EL (cell line): Measurements from ENCODE around the gene RPS19.

Source experiments
- DNase-seq: peaks from one replicate; pipeline ENCODE4 v3.0.0-alpha.2; 2016

The RPS19 gene

DNA sequence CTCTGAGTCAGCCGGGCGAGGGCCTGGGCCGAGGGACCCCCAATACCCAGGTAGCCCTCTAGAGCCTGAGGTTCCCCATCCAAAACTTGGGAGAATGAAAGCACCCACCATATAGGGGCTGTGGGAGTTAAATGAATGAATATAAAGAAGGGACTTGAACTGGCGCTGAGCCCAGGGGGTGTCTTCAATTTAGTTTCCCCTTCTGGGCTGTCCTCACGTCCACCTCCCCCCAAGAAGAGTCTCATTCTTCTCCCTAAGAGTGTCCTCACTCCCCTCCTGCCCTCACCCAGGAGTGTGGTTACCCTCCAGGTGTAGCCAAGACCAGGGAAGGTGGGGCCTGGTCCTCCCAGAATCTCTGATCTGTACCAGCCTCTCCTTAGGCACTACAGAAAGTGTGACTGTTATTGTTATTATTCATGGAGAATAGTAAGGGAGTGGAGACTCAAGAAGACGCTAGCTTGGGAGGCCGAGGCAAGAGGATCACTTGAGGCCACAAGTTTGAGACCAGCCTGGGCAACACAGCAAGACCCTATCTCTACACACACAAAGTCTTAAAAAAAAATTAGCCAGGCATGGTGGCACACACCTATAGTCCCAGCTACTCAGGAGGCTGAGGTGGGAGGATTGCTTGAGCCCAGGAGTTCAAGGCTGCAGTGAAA is 19.7 kb downstream of the RPS19 start:
- no peak for DNase-seq

- DNase-seq = no peak
Measured at GRCh38 chr19:41880329-41880708, 20.3 kb downstream of the RPS19 start.

- peak; percentile 49 for DNase-seq
Measured at GRCh38 chr19:41882568-41883462, 22.8 kb downstream of the RPS19 start, which contains the start of gene ARHGEF1. ARHGEF1 (plus strand) TSS chr19:41883184; CDS start chr19:41888083, 4,899 bp downstream.

GRCh38 chr19:41883463-41883820 is 23.4 kb downstream of the RPS19 start:
- DNase-seq = no peak

GRCh38 chr19:41883821-41884733 is 24.0 kb downstream of the RPS19 start:
- peak; percentile 97 for DNase-seq

DNA sequence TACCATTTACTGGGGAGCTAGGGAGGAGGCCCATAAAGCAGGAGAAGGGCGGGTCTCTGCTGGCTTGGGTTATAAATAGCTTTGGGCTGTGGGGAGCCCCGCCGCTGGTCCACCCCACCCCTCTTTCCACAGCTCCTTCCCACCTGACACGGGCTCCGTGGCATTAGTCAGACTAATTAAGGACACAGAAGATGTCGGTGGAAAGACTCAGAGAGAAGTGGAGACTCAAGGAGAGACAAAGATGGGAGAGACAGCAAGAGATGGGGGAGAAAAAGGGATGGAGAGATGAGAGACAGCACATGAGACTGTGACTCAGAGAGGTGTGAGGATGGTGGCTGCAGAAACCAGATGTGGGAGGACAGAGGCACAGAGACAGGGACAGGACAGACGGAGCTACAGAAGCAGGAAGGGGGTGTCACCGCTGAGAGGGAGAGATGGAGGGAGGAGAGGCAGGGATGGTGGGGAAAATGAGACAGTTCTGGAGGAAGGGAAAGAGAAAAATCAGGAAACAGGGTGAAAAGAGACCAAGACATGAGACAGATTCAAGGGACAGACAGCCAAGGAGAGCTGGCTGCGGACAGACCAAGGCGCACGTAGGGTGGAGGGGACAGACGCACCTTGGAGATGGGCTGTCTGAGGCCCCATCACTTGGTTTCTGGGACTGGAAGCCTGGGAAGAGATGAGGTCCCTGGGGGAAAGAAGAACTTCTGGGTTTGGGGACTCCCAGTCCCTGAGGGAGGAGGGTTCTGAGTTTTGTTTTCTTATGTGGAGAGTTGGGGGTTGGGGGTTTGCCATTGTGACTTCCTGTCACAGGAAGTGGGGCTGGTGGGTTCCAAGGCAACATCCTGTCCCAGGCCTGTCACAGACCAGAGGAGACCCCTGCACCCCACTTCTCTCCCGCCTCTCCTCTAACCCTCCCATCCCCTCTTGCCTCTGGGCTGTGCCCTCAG is 27.0 kb downstream of the RPS19 start:
- DNase-seq = no peak

GRCh38 chr19:41887711-41888382 is 27.8 kb downstream of the RPS19 start:
- DNase-seq = peak; percentile 91

GRCh38 chr19:41888926-41889325 is 28.9 kb downstream of the RPS19 start:
- DNase-seq = no peak

DNA sequence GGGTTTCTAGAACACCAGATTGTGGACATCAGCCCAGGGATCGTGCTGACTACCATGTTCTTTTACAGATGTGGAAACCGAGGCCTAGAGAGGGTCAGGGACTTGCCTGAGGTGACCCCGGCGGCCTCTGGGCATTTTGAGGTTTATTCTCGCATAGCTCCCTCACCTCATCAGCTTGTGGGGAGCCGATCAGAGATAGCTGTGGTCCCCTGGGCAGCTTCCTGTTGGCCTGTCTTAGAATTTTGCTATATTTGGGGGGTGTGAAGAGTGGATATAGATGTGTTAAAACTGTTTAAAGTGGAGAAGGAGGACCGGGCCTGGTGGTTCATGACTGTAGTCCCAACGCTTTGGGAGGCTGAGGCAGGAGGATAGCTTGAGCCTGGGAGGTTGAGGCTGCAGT is 29.8 kb downstream of the RPS19 start:
- no peak for DNase-seq

DNA sequence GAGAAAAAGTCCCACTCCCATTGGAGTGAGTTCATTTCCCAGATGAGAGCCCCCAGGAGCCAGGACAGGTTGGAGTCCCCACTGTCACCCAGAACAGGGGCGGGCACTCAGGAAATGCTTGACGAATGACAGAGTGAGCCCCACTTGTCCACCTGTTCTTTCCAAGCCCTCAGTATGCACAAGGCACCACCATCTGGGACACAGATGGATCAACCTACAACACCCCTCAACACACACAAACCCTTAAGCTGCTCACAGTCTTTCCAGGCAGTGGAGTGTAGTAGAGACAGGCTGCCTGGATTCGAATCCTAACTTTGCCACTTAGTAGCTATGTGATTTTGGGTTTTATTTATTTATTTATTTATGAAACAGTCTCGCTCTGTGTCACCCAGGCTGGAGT is 30.9 kb downstream of the RPS19 start:
- DNase-seq = no peak

DNA sequence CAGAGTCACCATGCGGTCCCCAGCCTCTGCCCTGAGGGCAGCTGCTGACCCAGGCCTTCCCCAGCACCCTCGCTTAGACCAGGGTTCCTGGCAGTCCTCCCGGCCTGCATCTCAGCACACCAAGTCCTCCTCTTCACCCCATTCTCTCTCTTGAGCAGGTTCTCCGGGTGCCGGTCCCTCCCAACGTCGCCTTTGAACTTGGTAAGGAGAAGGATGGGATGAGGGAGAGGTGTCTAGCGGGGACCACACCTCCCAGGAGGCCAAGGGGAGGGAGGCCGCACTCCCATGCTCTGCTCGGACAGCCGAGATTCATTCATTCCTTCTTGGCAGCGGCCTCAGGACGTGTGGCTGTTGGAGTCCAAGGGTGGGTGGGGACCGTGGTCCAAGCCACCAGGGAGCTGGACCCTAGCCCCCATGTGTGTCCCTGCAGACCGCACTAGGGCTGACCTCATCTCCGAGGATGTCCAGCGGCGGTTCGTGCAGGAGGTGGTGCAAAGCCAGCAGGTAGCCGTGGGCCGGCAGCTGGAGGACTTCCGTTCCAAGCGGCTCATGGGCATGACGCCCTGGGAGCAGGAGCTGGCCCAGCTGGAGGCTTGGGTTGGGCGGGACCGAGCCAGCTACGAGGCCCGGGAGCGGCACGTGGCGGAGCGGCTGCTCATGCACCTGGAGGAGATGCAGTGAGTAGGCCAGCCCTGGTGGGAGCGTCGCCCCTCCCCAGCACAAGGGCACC is 32.3 kb downstream of the RPS19 start:
- DNase-seq = no peak

GRCh38 chr19:41893899-41894298 is 33.8 kb downstream of the RPS19 start:
- DNase-seq = no peak

DNA sequence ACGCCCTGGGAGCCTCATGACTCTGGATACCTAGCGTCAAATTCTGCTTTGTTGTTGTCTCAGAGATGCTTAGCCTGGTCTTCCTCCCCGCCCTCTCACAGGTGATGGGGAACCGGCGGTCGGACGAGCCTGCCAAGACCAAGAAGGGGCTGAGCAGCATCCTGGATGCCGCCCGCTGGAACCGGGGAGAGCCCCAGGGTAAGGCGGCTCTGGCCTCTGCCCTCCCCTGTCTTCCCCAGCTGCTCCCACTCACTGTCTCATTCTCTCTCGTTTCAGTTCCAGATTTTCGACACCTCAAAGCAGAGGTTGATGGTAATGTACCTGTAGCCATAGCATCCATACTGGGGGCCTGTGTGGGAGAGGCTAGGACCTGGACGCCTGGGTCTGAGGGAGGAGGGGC is 34.3 kb downstream of the RPS19 start:
- DNase-seq = no peak

DNA sequence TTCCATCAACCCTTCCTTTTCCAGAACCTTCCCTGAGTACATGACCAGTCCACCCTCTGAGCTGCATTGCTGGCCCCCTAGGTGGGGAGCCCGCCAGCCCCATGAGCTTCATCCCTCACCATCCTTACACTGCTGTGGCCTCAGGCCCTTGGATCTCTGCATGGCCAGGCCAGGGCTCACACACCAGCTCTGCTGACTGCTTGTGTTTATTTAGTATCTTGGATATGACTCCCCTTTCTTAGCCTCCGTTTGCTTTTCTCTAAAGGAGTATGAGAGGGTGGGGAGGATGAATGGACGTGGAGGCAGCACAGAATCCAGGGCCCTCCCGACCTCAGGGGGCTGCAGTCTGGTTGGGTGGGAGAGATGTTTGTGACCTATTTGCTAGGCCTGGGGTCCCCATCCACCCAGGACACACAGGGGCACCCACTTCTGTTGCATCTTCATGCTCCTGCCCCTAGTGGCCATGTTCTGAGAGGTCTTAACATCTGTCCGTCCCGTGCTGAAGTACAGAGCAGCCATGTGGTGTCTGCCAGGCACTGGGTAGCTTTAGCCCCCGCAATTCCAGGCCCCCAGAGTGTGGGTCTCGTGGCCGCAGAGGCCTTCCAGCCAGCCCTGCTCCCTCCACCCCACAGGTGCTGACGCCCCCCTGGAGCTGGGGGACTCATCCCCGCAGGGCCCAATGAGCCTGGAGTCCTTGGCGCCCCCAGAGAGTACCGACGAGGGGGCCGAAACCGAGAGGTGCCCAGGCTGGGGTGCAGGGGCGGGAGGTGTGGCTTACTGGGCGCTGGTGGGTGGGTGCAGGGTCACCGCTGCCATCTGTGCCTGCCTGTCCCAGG is 35.9 kb downstream of the RPS19 start:
- no peak for DNase-seq

DNA sequence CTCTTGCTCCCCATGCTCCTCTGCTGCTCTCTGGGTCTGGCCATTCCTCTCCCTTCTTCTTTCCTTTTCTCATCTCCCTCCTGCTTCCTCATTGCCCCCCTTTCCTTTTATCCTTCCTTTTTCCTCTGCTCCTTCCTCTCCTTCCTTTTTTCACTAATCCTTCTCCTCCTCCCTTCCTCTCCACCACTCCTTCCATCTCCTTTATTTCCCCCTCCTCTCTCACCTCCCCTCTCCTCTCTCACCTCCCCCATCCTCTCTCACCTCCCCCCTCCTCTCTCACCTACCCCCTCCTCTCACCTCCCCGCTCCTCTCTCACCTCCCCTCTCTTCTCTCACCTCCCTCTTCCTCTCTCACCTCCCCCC is 36.5 kb downstream of the RPS19 start:
- DNase-seq = no peak

DNA sequence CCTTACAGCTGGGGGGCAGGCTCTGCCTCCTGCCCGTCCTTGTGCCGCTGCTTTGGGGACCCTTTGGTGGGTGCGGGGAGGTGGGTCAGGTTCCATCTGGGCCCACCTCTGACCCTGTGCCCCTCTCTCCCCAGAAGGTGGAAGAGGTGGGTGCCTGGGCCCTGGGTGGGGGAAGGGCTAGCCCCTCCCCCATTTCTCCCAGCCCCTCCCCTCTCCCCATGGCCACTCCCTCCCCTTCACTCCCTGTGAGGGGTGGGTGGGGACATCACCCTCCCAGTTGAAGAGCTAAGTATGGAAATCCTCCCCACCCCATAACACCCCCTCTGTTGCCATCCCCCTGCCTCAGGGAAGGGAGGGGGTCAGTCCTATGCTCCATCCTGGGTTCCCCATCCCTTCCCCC is 37.1 kb downstream of the RPS19 start:
- no peak for DNase-seq

GRCh38 chr19:41897820-41898219 is 37.8 kb downstream of the RPS19 start:
- DNase-seq = no peak

DNA sequence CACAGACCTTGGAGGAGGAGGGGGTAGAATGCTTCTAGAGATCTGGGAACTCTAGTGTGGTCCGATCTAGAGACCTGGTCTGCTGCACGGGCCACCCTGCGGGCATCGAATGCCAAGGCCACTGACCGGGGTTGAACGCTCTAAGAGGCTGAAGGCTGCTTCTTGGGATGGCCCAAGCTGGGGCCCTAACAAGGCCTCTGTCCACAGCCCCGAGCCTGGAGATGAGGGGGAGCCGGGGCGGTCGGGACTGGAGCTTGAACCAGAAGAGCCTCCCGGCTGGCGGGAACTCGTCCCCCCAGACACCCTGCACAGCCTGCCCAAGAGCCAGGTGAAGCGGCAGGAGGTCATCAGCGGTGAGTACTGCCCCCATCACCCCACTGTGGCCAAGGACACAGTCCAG is 38.2 kb downstream of the RPS19 start:
- DNase-seq = no peak

- no peak for DNase-seq
Measured at GRCh38 chr19:41901707-41902360, 41.8 kb downstream of the RPS19 start.
